ENCODE results near the gene RHOA. TPM values are rescaled to one million over a fixed set of nuclear protein-coding genes. Genes with fewer than 3 reads are reported as not detected.
A peak's percentile ranks its signal among the peaks of the same experiment; 100 is the strongest.
"Not testable (repeated sequence)": the region's sequence is repeated elsewhere in the genome, so short reads cannot be mapped to it uniquely, and the experiment has no call there.

Gene RHOA
- total RNA-seq, 3 donors from 2014 or later = 358 to 430 (median 419) TPM

DNA sequence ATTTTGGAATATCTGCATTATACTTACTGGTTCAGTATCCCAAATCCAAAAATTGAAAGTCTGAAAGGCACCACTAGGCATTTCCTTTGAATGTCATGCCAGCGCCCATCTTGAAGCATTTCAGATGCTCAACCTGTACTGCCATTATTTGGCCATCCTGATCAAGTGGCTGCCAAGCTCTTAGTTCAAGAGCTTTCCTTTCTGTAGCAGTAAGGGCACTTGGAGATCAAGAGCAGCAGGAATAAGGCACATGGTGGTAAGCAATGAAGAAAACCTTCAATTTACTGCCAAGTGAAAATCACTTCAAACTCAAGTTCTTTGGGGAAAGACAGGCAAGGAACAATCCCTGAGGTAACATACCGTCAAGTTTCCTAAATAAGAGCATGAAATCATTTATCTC is 10.0 kb downstream of the RHOA start:
- Histone ChIP-seq H3K9me3 (no peaks in the 10 kb centered on the region), H3K36me3 (ENCODE audit: low read depth) (no peaks in the 10 kb centered on the region), H3K4me1 (ENCODE audit: low read depth) (peaks cover 25% of the 10 kb centered on the region), H3K4me3 (no peak overlapping the region)
- intact Hi-C loops (cut with DNase I, micrococcal nuclease) = no loop called here
- no peak for DNase-seq
- TF ChIP-seq CTCF (IDR thresholded peaks at IDR 0.05) = no peak
- no peak for ATAC-seq

- no peak for TF ChIP-seq CTCF (IDR thresholded peaks at IDR 0.05)
- Histone ChIP-seq H3K4me3 (no peak overlapping the region), H3K36me3 (ENCODE audit: low read depth) (no peaks in the 10 kb centered on the region), H3K4me1 (ENCODE audit: low read depth) (peaks cover 18% of the 10 kb centered on the region), H3K9me3 (no peaks in the 10 kb centered on the region)
- no peak for DNase-seq
- no peak for ATAC-seq
- intact Hi-C loops (cut with DNase I, micrococcal nuclease) = no loop called here
These were observed 12.3 kb downstream of the RHOA start for GRCh38 chr3:49399461-49399860.

GRCh38 chr3:49397470-49397869 is 14.3 kb downstream of the RHOA start:
- intact Hi-C loops (cut with DNase I, micrococcal nuclease) = no loop called here
- Histone ChIP-seq H3K9me3 (no peaks in the 10 kb centered on the region), H3K4me1 (ENCODE audit: low read depth) (peaks cover 16% of the 10 kb centered on the region), H3K4me3 (no peak overlapping the region), H3K36me3 (ENCODE audit: low read depth) (no peaks in the 10 kb centered on the region)
- ATAC-seq = peak; percentile 40
- DNase-seq = no peak
- TF ChIP-seq CTCF (IDR thresholded peaks at IDR 0.05) = no peak

- intact Hi-C loops (cut with DNase I, micrococcal nuclease); ATAC-seq; H3K4me1 ChIP-seq (ENCODE audit: low read depth): not testable (repeated sequence)
These were observed 20.5 kb downstream of the RHOA start for GRCh38 chr3:49391310-49391709.

GRCh38 chr3:49389297-49389696 is 22.5 kb downstream of the RHOA start:
- no peak for DNase-seq
- intact Hi-C loops (cut with DNase I, micrococcal nuclease) = no loop called here

More at GRCh38 chr3:49391310-49391709, 20.5 kb downstream of the RHOA start:
- not testable (repeated sequence) for DNase-seq; H3K4me3 ChIP-seq; H3K9me3 ChIP-seq; H3K36me3 ChIP-seq (ENCODE audit: low read depth)

GRCh38 chr3:49388289-49388820 is 23.4 kb downstream of the RHOA start:
- TF ChIP-seq CTCF (IDR thresholded peaks at IDR 0.05) = no peak
- H3K4me3 ChIP-seq = no peak overlapping the region
- intact Hi-C loops (cut with DNase I, micrococcal nuclease) = no loop called here
- ATAC-seq (no peak), DNase-seq (no peak)
- H3K9me3 ChIP-seq = no peaks in the 10 kb centered on the region
- peaks cover 16% of the 10 kb centered on the region for H3K4me1 ChIP-seq (ENCODE audit: low read depth)
- no peaks in the 10 kb centered on the region for H3K36me3 ChIP-seq (ENCODE audit: low read depth)

More at GRCh38 chr3:49389297-49389696, 22.5 kb downstream of the RHOA start:
- Histone ChIP-seq H3K36me3 (ENCODE audit: low read depth) (no peaks in the 10 kb centered on the region), H3K9me3 (no peaks in the 10 kb centered on the region), H3K4me3 (no peak overlapping the region), H3K4me1 (ENCODE audit: low read depth) (peaks cover 10% of the 10 kb centered on the region)
- no peak for ATAC-seq
- TF ChIP-seq CTCF (IDR thresholded peaks at IDR 0.05) = no peak
